Measurements from ENCODE around the gene LSM10. TPM values are rescaled to one million over a fixed set of nuclear protein-coding genes. Genes with fewer than 3 reads are reported as not detected.

LSM10 gene
- total RNA-seq, 4 donors from 2014 or later, result 21.0 to 32.2 (median 27.0) TPM

DNA sequence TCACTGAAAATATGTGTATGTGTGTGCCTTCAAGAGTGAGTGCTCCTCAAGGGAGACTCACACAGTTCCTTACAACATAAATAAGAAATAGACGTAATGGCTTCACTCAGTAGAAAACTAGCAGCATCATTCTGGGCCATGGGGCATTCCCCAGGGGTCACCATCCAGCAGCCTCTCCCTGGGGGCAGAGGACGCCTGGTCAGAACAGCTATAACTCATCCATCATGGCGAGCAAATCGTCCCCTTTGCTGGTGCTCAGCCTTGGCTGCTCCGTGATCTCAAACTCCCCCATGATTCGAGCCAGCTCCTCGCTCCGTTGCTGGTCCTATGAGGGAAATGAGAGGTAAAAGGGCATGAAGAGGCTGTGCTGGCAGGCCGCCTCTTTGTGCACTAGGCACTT, 20.2 kb upstream of the LSM10 start:
- H3K4me3 ChIP-seq (ENCODE audit: low read depth, poor library complexity, severe bottlenecking), result no peak overlapping the region
- no peak for DNase-seq (ENCODE audit: low spot score in 2 of 2)
- no peak for TF ChIP-seq POLR2A (IDR thresholded peaks at IDR 0.05)
- TF ChIP-seq, protein P1, sequence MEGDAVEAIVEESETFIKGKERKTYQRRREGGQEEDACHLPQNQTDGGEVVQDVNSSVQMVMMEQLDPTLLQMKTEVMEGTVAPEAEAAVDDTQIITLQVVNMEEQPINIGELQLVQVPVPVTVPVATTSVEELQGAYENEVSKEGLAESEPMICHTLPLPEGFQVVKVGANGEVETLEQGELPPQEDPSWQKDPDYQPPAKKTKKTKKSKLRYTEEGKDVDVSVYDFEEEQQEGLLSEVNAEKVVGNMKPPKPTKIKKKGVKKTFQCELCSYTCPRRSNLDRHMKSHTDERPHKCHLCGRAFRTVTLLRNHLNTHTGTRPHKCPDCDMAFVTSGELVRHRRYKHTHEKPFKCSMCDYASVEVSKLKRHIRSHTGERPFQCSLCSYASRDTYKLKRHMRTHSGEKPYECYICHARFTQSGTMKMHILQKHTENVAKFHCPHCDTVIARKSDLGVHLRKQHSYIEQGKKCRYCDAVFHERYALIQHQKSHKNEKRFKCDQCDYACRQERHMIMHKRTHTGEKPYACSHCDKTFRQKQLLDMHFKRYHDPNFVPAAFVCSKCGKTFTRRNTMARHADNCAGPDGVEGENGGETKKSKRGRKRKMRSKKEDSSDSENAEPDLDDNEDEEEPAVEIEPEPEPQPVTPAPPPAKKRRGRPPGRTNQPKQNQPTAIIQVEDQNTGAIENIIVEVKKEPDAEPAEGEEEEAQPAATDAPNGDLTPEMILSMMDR (IDR thresholded peaks at IDR 0.05), result no peak
- WGBS, 2 donors, result 87 to 90% methylated on average over 9 of the region's 9 CpGs
- intact Hi-C loops (cut with DNase I; ENCODE audit: low total_unique reads), result no loop called here

DNA sequence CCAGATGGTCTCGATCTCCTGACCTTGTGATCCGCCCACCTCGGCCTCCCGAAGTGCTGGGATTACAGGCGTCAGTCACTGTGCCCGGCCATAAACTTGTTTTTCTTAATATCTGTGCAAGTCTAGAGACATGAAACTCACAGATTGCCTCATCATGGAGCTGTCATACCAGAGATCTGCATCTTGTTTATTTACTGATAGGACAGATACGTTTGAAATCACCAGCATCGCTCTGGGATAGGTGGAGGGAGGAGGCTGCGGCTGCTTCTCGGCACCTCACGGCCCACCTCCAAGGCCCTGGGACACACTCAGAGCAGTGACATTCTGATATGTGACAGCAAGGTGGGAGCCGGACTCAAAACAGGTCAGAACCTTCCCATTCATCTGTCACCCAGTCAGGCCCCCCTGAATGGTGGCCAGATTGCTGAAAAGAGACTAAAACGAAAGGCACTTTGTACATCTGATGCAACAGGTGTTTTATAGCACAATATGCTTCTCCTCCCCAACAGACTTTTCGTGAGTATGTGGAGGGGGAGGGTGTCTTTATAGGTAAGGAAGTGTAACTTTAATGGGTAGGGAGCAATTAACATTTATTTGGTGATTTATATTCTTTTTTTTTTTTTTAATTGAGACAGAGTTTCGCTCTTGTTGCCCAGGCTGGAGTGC, 18.1 kb upstream of the LSM10 start:
- intact Hi-C loops (cut with DNase I; ENCODE audit: low total_unique reads), result no loop called here
- H3K4me3 ChIP-seq (ENCODE audit: low read depth, poor library complexity, severe bottlenecking), result no peak overlapping the region
- WGBS, 2 donors, result 87 to 88% methylated on average over 15 of the region's 15 CpGs
- no peak for DNase-seq (ENCODE audit: low spot score in 2 of 2)
- TF ChIP-seq, protein P1 (IDR thresholded peaks at IDR 0.05), result no peak
- no peak for TF ChIP-seq POLR2A (IDR thresholded peaks at IDR 0.05)

DNA sequence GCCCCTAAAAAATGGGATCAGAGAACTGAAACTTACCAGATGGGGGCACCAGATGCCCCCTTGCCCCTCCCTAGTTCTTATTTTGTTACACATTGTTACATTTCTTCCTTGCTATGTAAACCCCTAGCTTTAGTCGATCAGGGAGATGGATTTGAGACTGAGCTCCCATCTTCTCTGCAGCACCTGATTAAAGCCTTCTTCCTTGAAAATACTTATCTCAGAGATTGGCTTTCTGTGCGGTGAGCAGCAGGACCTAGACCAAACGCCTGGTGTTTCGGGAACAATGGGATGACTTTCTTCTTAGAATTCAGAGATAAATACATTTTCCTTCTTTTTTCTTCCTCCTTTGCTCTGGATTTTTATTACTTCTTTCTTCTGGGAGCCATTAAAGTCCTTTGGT, 16.7 kb upstream of the LSM10 start:
- intact Hi-C loops (cut with DNase I; ENCODE audit: low total_unique reads), result no loop called here
- WGBS, 2 donors, result 87% methylated on average over 4 of the region's 4 CpGs
- no peak for DNase-seq (ENCODE audit: low spot score in 2 of 2)
- no peak for TF ChIP-seq POLR2A (IDR thresholded peaks at IDR 0.05)
- TF ChIP-seq, protein P1 (IDR thresholded peaks at IDR 0.05), result no peak
- no peak overlapping the region for H3K4me3 ChIP-seq (ENCODE audit: low read depth, poor library complexity, severe bottlenecking)

DNA sequence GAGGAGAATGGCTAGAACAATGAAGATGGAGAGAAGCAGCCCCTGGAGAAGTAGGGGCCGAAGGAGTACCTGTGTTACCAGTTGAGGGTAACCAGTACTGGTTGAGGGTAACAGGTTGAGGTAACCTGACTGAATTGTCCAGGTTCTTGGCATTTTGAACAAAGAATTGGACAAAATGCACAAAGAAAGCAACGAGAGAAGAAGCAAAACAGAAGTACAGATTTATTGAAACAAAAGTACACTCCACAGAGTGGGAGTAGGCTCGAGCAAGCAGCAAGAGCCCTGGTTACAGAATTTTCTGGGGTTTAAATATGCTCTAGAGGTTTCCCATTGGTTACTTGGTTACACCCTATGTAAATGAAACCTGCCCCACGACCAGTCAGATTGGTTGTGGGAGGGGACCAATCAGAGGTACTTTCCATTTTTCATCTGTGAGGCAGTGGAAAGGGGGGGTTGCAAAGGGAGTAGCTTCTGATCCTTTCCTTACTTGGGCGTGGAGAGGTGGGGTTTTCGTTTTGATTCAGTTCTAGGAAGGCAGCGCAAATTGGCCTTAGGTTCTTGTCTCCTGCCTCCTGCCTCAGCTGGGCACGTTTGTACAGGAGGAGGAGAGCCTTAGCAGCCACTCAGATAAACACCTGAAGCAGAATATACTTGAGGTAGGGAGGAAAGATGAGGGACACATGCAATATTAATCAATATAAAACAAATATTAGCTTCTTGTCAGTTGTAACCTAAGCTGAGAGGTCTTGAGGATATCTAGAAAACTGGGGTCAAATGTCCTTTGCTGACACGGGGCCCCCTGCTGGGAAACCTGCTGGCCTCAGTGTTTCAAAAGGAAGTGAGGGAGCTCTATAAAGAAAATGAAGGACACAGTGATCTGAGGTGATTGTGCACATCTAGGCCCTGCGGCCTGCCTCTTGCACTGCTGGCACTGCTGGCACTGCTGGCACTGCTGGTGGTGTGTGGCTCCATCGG, 14.3 kb upstream of the LSM10 start:
- H3K4me3 ChIP-seq (ENCODE audit: low read depth, poor library complexity, severe bottlenecking), result no peak overlapping the region
- DNase-seq (ENCODE audit: low spot score in 2 of 2), result no peak
- 58 to 60% methylated on average over 11 of the region's 11 CpGs for WGBS, 2 donors
- TF ChIP-seq POLR2A (IDR thresholded peaks at IDR 0.05), result no peak
- TF ChIP-seq, protein P1 (IDR thresholded peaks at IDR 0.05), result no peak
- intact Hi-C loops (cut with DNase I; ENCODE audit: low total_unique reads), result no loop called here

DNA sequence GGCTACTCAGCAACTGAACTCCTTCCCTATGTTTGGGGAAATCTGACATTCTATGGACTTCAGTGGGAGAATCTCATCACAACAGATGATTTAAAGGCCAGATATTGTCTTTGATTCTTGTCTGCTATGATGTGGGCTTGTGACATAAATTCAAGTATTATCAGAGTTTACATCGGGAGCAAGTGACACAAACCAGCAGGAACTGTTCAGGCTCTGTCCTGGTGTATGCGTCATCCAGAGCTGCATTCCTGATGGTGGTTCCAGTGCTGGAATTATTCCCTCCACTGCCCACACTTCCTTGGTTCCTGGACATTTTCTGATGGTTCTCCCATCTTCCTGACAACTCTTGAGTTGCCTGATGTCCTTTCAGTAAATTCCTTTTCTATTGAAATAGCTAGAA, 10.8 kb upstream of the LSM10 start:
- intact Hi-C loops (cut with DNase I; ENCODE audit: low total_unique reads), result no loop called here
- 66 to 78% methylated on average over 2 of the region's 2 CpGs for WGBS, 2 donors
- DNase-seq (ENCODE audit: low spot score in 2 of 2), result no peak
- H3K4me3 ChIP-seq (ENCODE audit: low read depth, poor library complexity, severe bottlenecking), result no peak overlapping the region
- TF ChIP-seq POLR2A (IDR thresholded peaks at IDR 0.05), result no peak
- TF ChIP-seq, protein P1 (IDR thresholded peaks at IDR 0.05), result no peak

All from lower leg skin (tissue), 4 donors.